ENCODE results near the gene C2orf72. TPM values are rescaled to one million over a fixed set of nuclear protein-coding genes. Genes with fewer than 3 reads are reported as not detected.
A peak's percentile ranks its signal among the peaks of the same experiment; 100 is the strongest.

C2orf72 gene
- total and polyA plus RNA-seq, 2 of the 13 experiments (the other 11 are each of a cell fraction or from before 2014, with no cell fraction given) = 147 to 203 TPM

- TF ChIP-seq FOXA3 (CRISPR knock-in tag; IDR thresholded peaks at IDR 0.05) (no peak; the same call in 1 of the 2 replicates), TRAFD1 (CRISPR knock-in tag; IDR thresholded peaks at IDR 0.05; ENCODE audit: borderline replicate concordance) (no peak), ZKSCAN1 (IDR thresholded peaks at IDR 0.05; ENCODE audit: low read length) (no peak; the same call in 1 of the 2 replicates), ATF7 (IDR thresholded peaks at IDR 0.05) (no peak), ATF7 (CRISPR knock-in tag; IDR thresholded peaks at IDR 0.05) (no peak), TCF12 (IDR thresholded peaks at IDR 0.05) (no peak), TCF12 (CRISPR knock-in tag; IDR thresholded peaks at IDR 0.05) (no peak), ERF (CRISPR knock-in tag; IDR thresholded peaks at IDR 0.05) (peak; percentile 22; the same call in 1 of the 2 replicates), ZNF234 (CRISPR knock-in tag; conservative IDR thresholded peaks at IDR 0.05) (no peak), SNAI1 (CRISPR knock-in tag; IDR thresholded peaks at IDR 0.05; ENCODE audit: borderline replicate concordance) (no peak), ZNF891 (CRISPR knock-in tag; IDR thresholded peaks at IDR 0.05) (no peak), NFIB (CRISPR knock-in tag; IDR thresholded peaks at IDR 0.05; ENCODE audit: borderline replicate concordance) (no peak), KLF12 (CRISPR knock-in tag; IDR thresholded peaks at IDR 0.05; ENCODE audit: borderline replicate concordance) (no peak), WIZ (CRISPR knock-in tag; IDR thresholded peaks at IDR 0.05) (no peak), MTF2 (CRISPR knock-in tag; IDR thresholded peaks at IDR 0.05; ENCODE audit: borderline replicate concordance) (no peak), HOXA9 (CRISPR knock-in tag; IDR thresholded peaks at IDR 0.05; ENCODE audit: borderline replicate concordance) (no peak), SP2 (CRISPR knock-in tag; IDR thresholded peaks at IDR 0.05) (no peak)
- TF ChIP-seq, protein P1, sequence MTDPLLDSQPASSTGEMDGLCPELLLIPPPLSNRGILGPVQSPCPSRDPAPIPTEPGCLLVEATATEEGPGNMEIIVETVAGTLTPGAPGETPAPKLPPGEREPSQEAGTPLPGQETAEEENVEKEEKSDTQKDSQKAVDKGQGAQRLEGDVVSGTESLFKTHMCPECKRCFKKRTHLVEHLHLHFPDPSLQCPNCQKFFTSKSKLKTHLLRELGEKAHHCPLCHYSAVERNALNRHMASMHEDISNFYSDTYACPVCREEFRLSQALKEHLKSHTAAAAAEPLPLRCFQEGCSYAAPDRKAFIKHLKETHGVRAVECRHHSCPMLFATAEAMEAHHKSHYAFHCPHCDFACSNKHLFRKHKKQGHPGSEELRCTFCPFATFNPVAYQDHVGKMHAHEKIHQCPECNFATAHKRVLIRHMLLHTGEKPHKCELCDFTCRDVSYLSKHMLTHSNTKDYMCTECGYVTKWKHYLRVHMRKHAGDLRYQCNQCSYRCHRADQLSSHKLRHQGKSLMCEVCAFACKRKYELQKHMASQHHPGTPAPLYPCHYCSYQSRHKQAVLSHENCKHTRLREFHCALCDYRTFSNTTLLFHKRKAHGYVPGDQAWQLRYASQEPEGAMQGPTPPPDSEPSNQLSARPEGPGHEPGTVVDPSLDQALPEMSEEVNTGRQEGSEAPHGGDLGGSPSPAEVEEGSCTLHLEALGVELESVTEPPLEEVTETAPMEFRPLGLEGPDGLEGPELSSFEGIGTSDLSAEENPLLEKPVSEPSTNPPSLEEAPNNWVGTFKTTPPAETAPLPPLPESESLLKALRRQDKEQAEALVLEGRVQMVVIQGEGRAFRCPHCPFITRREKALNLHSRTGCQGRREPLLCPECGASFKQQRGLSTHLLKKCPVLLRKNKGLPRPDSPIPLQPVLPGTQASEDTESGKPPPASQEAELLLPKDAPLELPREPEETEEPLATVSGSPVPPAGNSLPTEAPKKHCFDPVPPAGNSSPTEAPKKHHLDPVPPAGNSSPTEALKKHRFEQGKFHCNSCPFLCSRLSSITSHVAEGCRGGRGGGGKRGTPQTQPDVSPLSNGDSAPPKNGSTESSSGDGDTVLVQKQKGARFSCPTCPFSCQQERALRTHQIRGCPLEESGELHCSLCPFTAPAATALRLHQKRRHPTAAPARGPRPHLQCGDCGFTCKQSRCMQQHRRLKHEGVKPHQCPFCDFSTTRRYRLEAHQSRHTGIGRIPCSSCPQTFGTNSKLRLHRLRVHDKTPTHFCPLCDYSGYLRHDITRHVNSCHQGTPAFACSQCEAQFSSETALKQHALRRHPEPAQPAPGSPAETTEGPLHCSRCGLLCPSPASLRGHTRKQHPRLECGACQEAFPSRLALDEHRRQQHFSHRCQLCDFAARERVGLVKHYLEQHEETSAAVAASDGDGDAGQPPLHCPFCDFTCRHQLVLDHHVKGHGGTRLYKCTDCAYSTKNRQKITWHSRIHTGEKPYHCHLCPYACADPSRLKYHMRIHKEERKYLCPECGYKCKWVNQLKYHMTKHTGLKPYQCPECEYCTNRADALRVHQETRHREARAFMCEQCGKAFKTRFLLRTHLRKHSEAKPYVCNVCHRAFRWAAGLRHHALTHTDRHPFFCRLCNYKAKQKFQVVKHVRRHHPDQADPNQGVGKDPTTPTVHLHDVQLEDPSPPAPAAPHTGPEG (CRISPR knock-in tag; IDR thresholded peaks at IDR 0.05) = no peak
- TF ChIP-seq, protein P2, sequence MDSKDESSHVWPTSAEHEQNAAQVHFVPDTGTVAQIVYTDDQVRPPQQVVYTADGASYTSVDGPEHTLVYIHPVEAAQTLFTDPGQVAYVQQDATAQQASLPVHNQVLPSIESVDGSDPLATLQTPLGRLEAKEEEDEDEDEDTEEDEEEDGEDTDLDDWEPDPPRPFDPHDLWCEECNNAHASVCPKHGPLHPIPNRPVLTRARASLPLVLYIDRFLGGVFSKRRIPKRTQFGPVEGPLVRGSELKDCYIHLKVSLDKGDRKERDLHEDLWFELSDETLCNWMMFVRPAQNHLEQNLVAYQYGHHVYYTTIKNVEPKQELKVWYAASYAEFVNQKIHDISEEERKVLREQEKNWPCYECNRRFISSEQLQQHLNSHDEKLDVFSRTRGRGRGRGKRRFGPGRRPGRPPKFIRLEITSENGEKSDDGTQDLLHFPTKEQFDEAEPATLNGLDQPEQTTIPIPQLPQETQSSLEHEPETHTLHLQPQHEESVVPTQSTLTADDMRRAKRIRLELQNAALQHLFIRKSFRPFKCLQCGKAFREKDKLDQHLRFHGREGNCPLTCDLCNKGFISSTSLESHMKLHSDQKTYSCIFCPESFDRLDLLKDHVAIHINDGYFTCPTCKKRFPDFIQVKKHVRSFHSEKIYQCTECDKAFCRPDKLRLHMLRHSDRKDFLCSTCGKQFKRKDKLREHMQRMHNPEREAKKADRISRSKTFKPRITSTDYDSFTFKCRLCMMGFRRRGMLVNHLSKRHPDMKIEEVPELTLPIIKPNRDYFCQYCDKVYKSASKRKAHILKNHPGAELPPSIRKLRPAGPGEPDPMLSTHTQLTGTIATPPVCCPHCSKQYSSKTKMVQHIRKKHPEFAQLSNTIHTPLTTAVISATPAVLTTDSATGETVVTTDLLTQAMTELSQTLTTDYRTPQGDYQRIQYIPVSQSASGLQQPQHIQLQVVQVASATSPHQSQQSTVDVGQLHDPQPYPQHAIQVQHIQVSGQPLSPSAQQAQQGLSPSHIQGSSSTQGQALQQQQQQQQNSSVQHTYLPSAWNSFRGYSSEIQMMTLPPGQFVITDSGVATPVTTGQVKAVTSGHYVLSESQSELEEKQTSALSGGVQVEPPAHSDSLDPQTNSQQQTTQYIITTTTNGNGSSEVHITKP (CRISPR knock-in tag; IDR thresholded peaks at IDR 0.05; ENCODE audit: low read depth) = no peak
- TF ChIP-seq, protein P3, sequence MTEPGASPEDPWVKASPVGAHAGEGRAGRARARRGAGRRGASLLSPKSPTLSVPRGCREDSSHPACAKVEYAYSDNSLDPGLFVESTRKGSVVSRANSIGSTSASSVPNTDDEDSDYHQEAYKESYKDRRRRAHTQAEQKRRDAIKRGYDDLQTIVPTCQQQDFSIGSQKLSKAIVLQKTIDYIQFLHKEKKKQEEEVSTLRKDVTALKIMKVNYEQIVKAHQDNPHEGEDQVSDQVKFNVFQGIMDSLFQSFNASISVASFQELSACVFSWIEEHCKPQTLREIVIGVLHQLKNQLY (CRISPR knock-in tag; IDR thresholded peaks at IDR 0.05) = no peak
These were observed 2.6 kb downstream of the C2orf72 start (continued) for GRCh38 chr2:231039821-231040364.

Data from HepG2 (cell line).